Fibroblast of lung (primary cell): ENCODE results near the gene NEDD4L. TPM values are rescaled to one million over a fixed set of nuclear protein-coding genes. Genes with fewer than 3 reads are reported as not detected.
A peak's percentile ranks its signal among the peaks of the same experiment; 100 is the strongest.
"Not testable (repeated sequence)": the region's sequence is repeated elsewhere in the genome, so short reads cannot be mapped to it uniquely, and the experiment has no call there.

ENCODE experiments used
- DNase-seq, 2 donors: peaks; one replicate each; pipeline versions ENCODE4 v3.0.0 to v3.0.0-alpha.2; 2010; ENCODE audit warnings: low read depth in 2 of 2
- H2AFZ ChIP-seq: 2 replicates; pipeline ENCODE4 v1.5.1; 2012; ENCODE audit warnings: low read length, control low read depth, inconsistent platforms
- H3K27ac ChIP-seq: 2 replicates; pipeline ENCODE4 v1.5.1; 2011; ENCODE audit warnings: low read length, control low read depth; ENCODE audit not compliant: insufficient read depth
- H3K27me3 ChIP-seq: 2 replicates; pipeline ENCODE4 v1.5.1; 2011; ENCODE audit warnings: mild to moderate bottlenecking, low read length; ENCODE audit not compliant: control insufficient read depth, insufficient read depth
- H3K36me3 ChIP-seq: 2 replicates; pipeline ENCODE4 v1.5.1; 2011; ENCODE audit warnings: low read length; ENCODE audit not compliant: control insufficient read depth, insufficient read depth
- H3K4me1 ChIP-seq: 2 replicates; pipeline ENCODE4 v1.5.1; 2011; ENCODE audit warnings: low read length; ENCODE audit not compliant: control insufficient read depth, insufficient read depth; ENCODE audit errors: extremely low read depth
- H3K4me2 ChIP-seq: 2 replicates; pipeline ENCODE4 v1.5.1; 2011; ENCODE audit warnings: low read length, control low read depth; ENCODE audit not compliant: insufficient read depth; ENCODE audit errors: extremely low read depth
- H3K4me3 ChIP-seq, 4 experiments: fragments of 200-600 bp in 1 of 4; sonication (generic) in 1 of 4; replicated peaks in 1 of 4; 2 replicates each; pipeline ENCODE4 v1.5.1; 2011 to 2016; ENCODE audit warnings: low read length in 4 of 4, low read depth in 3 of 4, mild to moderate bottlenecking in 3 of 4, control low read depth in 2 of 4, inconsistent platforms in 1 of 4, mixed read lengths in 1 of 4; ENCODE audit not compliant: insufficient read depth in 1 of 4; ENCODE audit errors: control extremely low read depth in 1 of 4
- H3K79me2 ChIP-seq: 2 replicates; pipeline ENCODE4 v1.5.1; 2012; ENCODE audit warnings: mild to moderate bottlenecking, low read length, inconsistent platforms; ENCODE audit not compliant: control insufficient read depth, insufficient read depth
- H3K9ac ChIP-seq: 2 replicates; pipeline ENCODE4 v1.5.1; 2011; ENCODE audit warnings: mild to moderate bottlenecking, low read length, control low read depth; ENCODE audit not compliant: insufficient read depth
- H3K9me3 ChIP-seq: 2 replicates; pipeline ENCODE4 v1.5.1; 2012; ENCODE audit warnings: low read depth, low read length; ENCODE audit not compliant: control insufficient read depth, insufficient read depth
- H4K20me1 ChIP-seq: 2 replicates; pipeline ENCODE4 v1.5.1; 2011; ENCODE audit warnings: low read length; ENCODE audit not compliant: control insufficient read depth, insufficient read depth; ENCODE audit errors: extremely low read depth
- CTCF ChIP-seq, 2 donors: IDR thresholded peaks in 1 of 2; conservative IDR thresholded peaks in 1 of 2; 1 replicate in 1 of 2; 2 replicates in 1 of 2; pipeline ENCODE4 v1.5.1; 2011 to 2012; ENCODE audit warnings: low read length in 2 of 2, control low read depth in 1 of 2, inconsistent platforms in 1 of 2, low read depth in 1 of 2, mild to moderate bottlenecking in 1 of 2
- EZH2 ChIP-seq: IDR thresholded peaks from 2 replicates; pipeline ENCODE4 v1.5.1; 2012; ENCODE audit warnings: low read length, control low read depth, mild to moderate bottlenecking; ENCODE audit errors: missing control alignments
- polyA plus RNA-seq, 2 donors: library from polyadenylated mRNA; depleted of rRNA in 1 of 2; stranded (reverse) in 1 of 2; unstranded in 1 of 2; fragments of >200 nt; gene quantifications; 2 replicates each; pipeline ENCODE4 v1.2.1, GENCODE V29; 2011 to 2012; ENCODE audit warnings: missing spikeins in 1 of 2
- total RNA-seq: library from RNA; depleted of rRNA; stranded (reverse); fragments of >200 nt; gene quantifications from 2 replicates; pipeline ENCODE4 v1.2.1, GENCODE V29; 2014

NEDD4L gene
- total and polyA plus RNA-seq, 2 donors (not counting 1 experiment from before 2014, with no cell fraction given), result 5.5 to 18.7 TPM

GRCh38 chr18:58263055-58263957 lies 219.3 kb downstream of the NEDD4L start:
- Histone ChIP-seq H3K4me3 (no peak overlapping the region), H4K20me1 (no peaks in the 10 kb centered on the region), H3K27ac (no peak overlapping the region), H3K4me2 (no peak overlapping the region), H2AFZ (no peak overlapping the region), H3K79me2 (no peaks in the 10 kb centered on the region), H3K4me1 (no peaks in the 10 kb centered on the region), H3K36me3 (no peaks in the 10 kb centered on the region), H3K9ac (no peak overlapping the region), H3K9me3 (no peaks in the 10 kb centered on the region), H3K27me3 (no peaks in the 10 kb centered on the region)
- TF ChIP-seq CTCF (conservative IDR thresholded peaks at IDR 0.05 in 1 of 2, IDR thresholded peaks at IDR 0.05 in 1 of 2; ENCODE audit: low read depth in 1 of 2, low read length in 2 of 2) (no peak), EZH2 (no peak)
- peak; percentile 39 to 56 for DNase-seq

GRCh38 chr18:58264075-58264474 lies 220.0 kb downstream of the NEDD4L start:
- no peaks in the 10 kb centered on the region for H3K36me3 ChIP-seq
- H3K4me1 ChIP-seq, result no peaks in the 10 kb centered on the region
- no peaks in the 10 kb centered on the region for H3K9me3 ChIP-seq
- no peak overlapping the region for H3K9ac ChIP-seq
- H3K27ac ChIP-seq, result no peak overlapping the region
- no peak for DNase-seq
- no peak for TF ChIP-seq CTCF (conservative IDR thresholded peaks at IDR 0.05 in 1 of 2, IDR thresholded peaks at IDR 0.05 in 1 of 2; ENCODE audit: low read depth in 1 of 2, low read length in 2 of 2)
- no peak for TF ChIP-seq EZH2
- H4K20me1 ChIP-seq, result no peaks in the 10 kb centered on the region
- H2AFZ ChIP-seq, result no peak overlapping the region
- no peaks in the 10 kb centered on the region for H3K27me3 ChIP-seq
- H3K4me2 ChIP-seq, result no peak overlapping the region
- no peak overlapping the region for H3K4me3 ChIP-seq
- no peaks in the 10 kb centered on the region for H3K79me2 ChIP-seq

- Histone ChIP-seq H3K79me2 (no peaks in the 10 kb centered on the region), H3K4me3 (no peak overlapping the region)
These were observed 220.8 kb downstream of the NEDD4L start for GRCh38 chr18:58264840-58265239.

GRCh38 chr18:58265489-58265888 lies 221.5 kb downstream of the NEDD4L start:
- H3K4me2 ChIP-seq, DNase-seq, H3K4me1 ChIP-seq, H3K79me2 ChIP-seq, H3K36me3 ChIP-seq, H3K27me3 ChIP-seq, H3K9me3 ChIP-seq, H3K4me3 ChIP-seq, H3K27ac ChIP-seq, H2AFZ ChIP-seq, H3K9ac ChIP-seq, H4K20me1 ChIP-seq: not testable (repeated sequence)

More at GRCh38 chr18:58264840-58265239, 220.8 kb downstream of the NEDD4L start:
- no peaks in the 10 kb centered on the region for H3K9me3 ChIP-seq
- no peak overlapping the region for H3K9ac ChIP-seq
- DNase-seq, result no peak
- no peak overlapping the region for H2AFZ ChIP-seq
- no peaks in the 10 kb centered on the region for H4K20me1 ChIP-seq
- no peaks in the 10 kb centered on the region for H3K4me1 ChIP-seq
- H3K4me2 ChIP-seq, result no peak overlapping the region
- TF ChIP-seq CTCF (conservative IDR thresholded peaks at IDR 0.05 in 1 of 2, IDR thresholded peaks at IDR 0.05 in 1 of 2; ENCODE audit: low read depth in 1 of 2, low read length in 2 of 2) (no peak), EZH2 (no peak)
- H3K27ac ChIP-seq, result no peak overlapping the region
- no peaks in the 10 kb centered on the region for H3K27me3 ChIP-seq
- no peaks in the 10 kb centered on the region for H3K36me3 ChIP-seq
